ENCODE results near the gene PTGDS.

The PTGDS gene

GRCh38 chr9:136941231-136942111, 35.8 kb upstream of the PTGDS start:
- H2AK5ac ChIP-seq (ENCODE audit: low read length, severe bottlenecking), result no peak overlapping the region
- no peak overlapping the region for H2BK120ac ChIP-seq (ENCODE audit: low read depth, low read length)
- H2BK12ac ChIP-seq (ENCODE audit: low read length in 2 of 2), result no peak overlapping the region

GRCh38 chr9:136942112-136942880, 35.0 kb upstream of the PTGDS start:
- peak overlapping the region; percentile 47 for H4K91ac ChIP-seq (ENCODE audit: low read length)
- peak overlapping the region in 1 of 2 experiments; percentile 13 for H2BK12ac ChIP-seq (ENCODE audit: low read length in 2 of 2)
- no peak for DNase-seq
- H3K79me1 ChIP-seq (replicated peaks; ENCODE audit: low read length, poor library complexity, severe bottlenecking), result peaks cover 32% of the 10 kb centered on the region
- no peaks in the 10 kb centered on the region for H3K9me3 ChIP-seq (ENCODE audit: control insufficient read depth, low read length)
- H2BK120ac ChIP-seq (ENCODE audit: low read depth, low read length), result no peak overlapping the region
- H3K18ac ChIP-seq (ENCODE audit: low read depth in 1 of 2, low read length in 2 of 2), result no peak overlapping the region
- H3K4me2 ChIP-seq (ENCODE audit: low read length, poor library complexity, severe bottlenecking), result no peak overlapping the region
- peak overlapping the region; percentile 27 to 89 for H3K4me3 ChIP-seq (ENCODE audit: insufficient read depth in 1 of 2, low read depth in 1 of 2, low read length in 2 of 2)
- peak overlapping the region; percentile 31 for H4K8ac ChIP-seq (ENCODE audit: low read length)
- no peak overlapping the region for H3K23ac ChIP-seq (ENCODE audit: low read length in 2 of 2)
- H3K4ac ChIP-seq (ENCODE audit: low read depth in 1 of 2, low read length in 2 of 2), result no peak overlapping the region
- 97% methylated on average over 60 of the region's 60 CpGs for WGBS
- H2AK5ac ChIP-seq (ENCODE audit: low read length, severe bottlenecking), result no peak overlapping the region
- H3K9ac ChIP-seq (ENCODE audit: low read length), result no peak overlapping the region
- no peaks in the 10 kb centered on the region for H3K27me3 ChIP-seq (ENCODE audit: control insufficient read depth in 1 of 2, insufficient read depth in 1 of 2, low read length in 2 of 2)
- H3K36me3 ChIP-seq (ENCODE audit: control insufficient read depth in 1 of 2, insufficient read depth in 2 of 2, low read depth in 1 of 2, low read length in 2 of 2), result peaks cover 41 to 58% of the 10 kb centered on the region in 2 experiments
- H2BK15ac ChIP-seq (ENCODE audit: low read depth, poor library complexity, severe bottlenecking), result no peak overlapping the region
- H2AFZ ChIP-seq (ENCODE audit: low read depth, low read length), result no peak overlapping the region
- H3K4me1 ChIP-seq (ENCODE audit: control insufficient read depth, insufficient read depth, low read depth, low read length), result peaks cover 23% of the 10 kb centered on the region
- H2BK5ac ChIP-seq (ENCODE audit: low read depth, low read length, poor library complexity, severe bottlenecking), result no peak overlapping the region
- H3K14ac ChIP-seq (ENCODE audit: low read length in 2 of 2), result no peak overlapping the region
- H3K27ac ChIP-seq (ENCODE audit: low read length, poor library complexity, severe bottlenecking), result no peak overlapping the region

More at GRCh38 chr9:136941231-136942111, 35.8 kb upstream of the PTGDS start:
- 97% methylated on average over 55 of the region's 55 CpGs for WGBS
- Histone ChIP-seq H2AFZ (ENCODE audit: low read depth, low read length) (no peak overlapping the region), H3K79me1 (replicated peaks; ENCODE audit: low read length, poor library complexity, severe bottlenecking) (peaks cover 34% of the 10 kb centered on the region), H3K27me3 (ENCODE audit: control insufficient read depth in 1 of 2, insufficient read depth in 1 of 2, low read length in 2 of 2) (no peaks in the 10 kb centered on the region), H3K9ac (ENCODE audit: low read length) (no peak overlapping the region), H2BK5ac (ENCODE audit: low read depth, low read length, poor library complexity, severe bottlenecking) (no peak overlapping the region), H4K8ac (ENCODE audit: low read length) (peak overlapping the region; percentile 27), H3K4me1 (ENCODE audit: control insufficient read depth, insufficient read depth, low read depth, low read length) (peaks cover 23% of the 10 kb centered on the region), H3K23ac (ENCODE audit: low read length in 2 of 2) (no peak overlapping the region), H3K27ac (ENCODE audit: low read length, poor library complexity, severe bottlenecking) (no peak overlapping the region), H3K4ac (ENCODE audit: low read depth in 1 of 2, low read length in 2 of 2) (no peak overlapping the region), H3K4me2 (ENCODE audit: low read length, poor library complexity, severe bottlenecking) (no peak overlapping the region), H3K14ac (ENCODE audit: low read length in 2 of 2) (no peak overlapping the region), H3K36me3 (ENCODE audit: control insufficient read depth in 1 of 2, insufficient read depth in 2 of 2, low read depth in 1 of 2, low read length in 2 of 2) (peaks cover 41 to 59% of the 10 kb centered on the region in 2 experiments), H2BK15ac (ENCODE audit: low read depth, poor library complexity, severe bottlenecking) (no peak overlapping the region), H3K18ac (ENCODE audit: low read depth in 1 of 2, low read length in 2 of 2) (no peak overlapping the region), H4K91ac (ENCODE audit: low read length) (peak overlapping the region; percentile 47), H3K4me3 (ENCODE audit: insufficient read depth in 1 of 2, low read depth in 1 of 2, low read length in 2 of 2) (no peak overlapping the region), H3K9me3 (ENCODE audit: control insufficient read depth, low read length) (no peaks in the 10 kb centered on the region)
- DNase-seq, result no peak

GRCh38 chr9:136942881-136943230, 34.4 kb upstream of the PTGDS start:
- H2AFZ ChIP-seq (ENCODE audit: low read depth, low read length), result no peak overlapping the region
- no peak overlapping the region for H3K4ac ChIP-seq (ENCODE audit: low read depth in 1 of 2, low read length in 2 of 2)
- H3K36me3 ChIP-seq (ENCODE audit: control insufficient read depth in 1 of 2, insufficient read depth in 2 of 2, low read depth in 1 of 2, low read length in 2 of 2), result peaks cover 41 to 53% of the 10 kb centered on the region in 2 experiments
- no peaks in the 10 kb centered on the region for H3K27me3 ChIP-seq (ENCODE audit: control insufficient read depth in 1 of 2, insufficient read depth in 1 of 2, low read length in 2 of 2)
- no peak overlapping the region for H2BK12ac ChIP-seq (ENCODE audit: low read length in 2 of 2)
- no peak overlapping the region for H2BK120ac ChIP-seq (ENCODE audit: low read depth, low read length)
- peaks cover 27% of the 10 kb centered on the region for H3K4me1 ChIP-seq (ENCODE audit: control insufficient read depth, insufficient read depth, low read depth, low read length)
- no peak overlapping the region for H2BK5ac ChIP-seq (ENCODE audit: low read depth, low read length, poor library complexity, severe bottlenecking)
- no peak overlapping the region for H4K8ac ChIP-seq (ENCODE audit: low read length)
- peak overlapping the region; percentile 69 for H3K4me2 ChIP-seq (ENCODE audit: low read length, poor library complexity, severe bottlenecking)
- peak overlapping the region; percentile 92 for H3K9ac ChIP-seq (ENCODE audit: low read length)
- peak overlapping the region; percentile 89 to 90 for H3K4me3 ChIP-seq (ENCODE audit: insufficient read depth in 1 of 2, low read depth in 1 of 2, low read length in 2 of 2)
- no peak overlapping the region for H4K91ac ChIP-seq (ENCODE audit: low read length)
- peak overlapping the region; percentile 13 for H2BK15ac ChIP-seq (ENCODE audit: low read depth, poor library complexity, severe bottlenecking)
- no peaks in the 10 kb centered on the region for H3K9me3 ChIP-seq (ENCODE audit: control insufficient read depth, low read length)
- no peak overlapping the region for H3K23ac ChIP-seq (ENCODE audit: low read length in 2 of 2)
- H2AK5ac ChIP-seq (ENCODE audit: low read length, severe bottlenecking), result no peak overlapping the region
- DNase-seq, result no peak
- no peak overlapping the region for H3K14ac ChIP-seq (ENCODE audit: low read length in 2 of 2)
- H3K18ac ChIP-seq (ENCODE audit: low read depth in 1 of 2, low read length in 2 of 2), result no peak overlapping the region
- WGBS, result 90% methylated on average over 16 of the region's 16 CpGs
- peaks cover 26% of the 10 kb centered on the region for H3K79me1 ChIP-seq (replicated peaks; ENCODE audit: low read length, poor library complexity, severe bottlenecking)
- H3K27ac ChIP-seq (ENCODE audit: low read length, poor library complexity, severe bottlenecking), result no peak overlapping the region

All from mesenchymal stem cell (in vitro differentiated cells and primary cell).